Measurements from ENCODE around the gene AAMP. TPM values are rescaled to one million over a fixed set of nuclear protein-coding genes. Genes with fewer than 3 reads are reported as not detected.
"Not testable (repeated sequence)": the region's sequence is repeated elsewhere in the genome, so short reads cannot be mapped to it uniquely, and the experiment has no call there.

AAMP gene
- total RNA-seq, 1 donor from 2014 or later: 106 TPM

GRCh38 chr2:218315397-218315796, 45.5 kb upstream of the AAMP start:
- Histone ChIP-seq H3K4me1 (no peaks in the 10 kb centered on the region), H3K36me3 (no peaks in the 10 kb centered on the region), H3K4me3 (no peak overlapping the region), H3K9me3 (no peaks in the 10 kb centered on the region), H3K27ac (no peak overlapping the region), H3K27me3 (no peaks in the 10 kb centered on the region)
- intact Hi-C loops (cut with DNase I): no loop called here
- no peak for DNase-seq (ENCODE audit: extremely low spot score in 2 of 2)
- no peak for TF ChIP-seq CTCF (IDR thresholded peaks at IDR 0.05)
- no peak for TF ChIP-seq POLR2A (IDR thresholded peaks at IDR 0.05)
- TF ChIP-seq POLR2AphosphoS5 (IDR thresholded peaks at IDR 0.05; ENCODE audit: insufficient read depth in 1 of 2, low read depth in 1 of 2): no peak

- not testable (repeated sequence) for DNase-seq (ENCODE audit: extremely low spot score in 2 of 2); H3K9me3 ChIP-seq; H3K4me3 ChIP-seq; H3K27ac ChIP-seq; H3K4me1 ChIP-seq; H3K27me3 ChIP-seq; H3K36me3 ChIP-seq
- intact Hi-C loops (cut with DNase I): loop anchor here (5.0 kb wide), 1 partner anchor 842 kb away; no protein-coding TSS in a partner anchor
These were observed 44.8 kb upstream of the AAMP start for GRCh38 chr2:218314764-218315163.

GRCh38 chr2:218313356-218313755, 43.4 kb upstream of the AAMP start:
- Histone ChIP-seq H3K27me3 (no peaks in the 10 kb centered on the region), H3K9me3 (no peaks in the 10 kb centered on the region), H3K4me3 (no peak overlapping the region), H3K4me1 (no peaks in the 10 kb centered on the region), H3K27ac (no peak overlapping the region), H3K36me3 (no peaks in the 10 kb centered on the region)
- TF ChIP-seq CTCF (IDR thresholded peaks at IDR 0.05): no peak
- TF ChIP-seq POLR2A (IDR thresholded peaks at IDR 0.05): no peak
- no peak for TF ChIP-seq POLR2AphosphoS5 (IDR thresholded peaks at IDR 0.05; ENCODE audit: insufficient read depth in 1 of 2, low read depth in 1 of 2)
- intact Hi-C loops (cut with DNase I): loop anchor here (5.0 kb wide), 1 partner anchor 841 kb away; no protein-coding TSS in a partner anchor
- DNase-seq (ENCODE audit: extremely low spot score in 2 of 2): no peak

- H3K36me3 ChIP-seq: no peaks in the 10 kb centered on the region
- no peaks in the 10 kb centered on the region for H3K27me3 ChIP-seq
- no peaks in the 10 kb centered on the region for H3K4me1 ChIP-seq
- intact Hi-C loops (cut with DNase I): loop anchor here (5.0 kb wide), 1 partner anchor 840 kb away; no protein-coding TSS in a partner anchor
- no peak overlapping the region for H3K27ac ChIP-seq
- no peak overlapping the region for H3K4me3 ChIP-seq
- no peak for TF ChIP-seq POLR2AphosphoS5 (IDR thresholded peaks at IDR 0.05; ENCODE audit: insufficient read depth in 1 of 2, low read depth in 1 of 2)
- TF ChIP-seq POLR2A (IDR thresholded peaks at IDR 0.05): no peak
- no peak for TF ChIP-seq CTCF (IDR thresholded peaks at IDR 0.05)
- H3K9me3 ChIP-seq: no peaks in the 10 kb centered on the region
- no peak for DNase-seq (ENCODE audit: extremely low spot score in 2 of 2)
These were observed 42.4 kb upstream of the AAMP start for GRCh38 chr2:218312267-218312756.

DNA sequence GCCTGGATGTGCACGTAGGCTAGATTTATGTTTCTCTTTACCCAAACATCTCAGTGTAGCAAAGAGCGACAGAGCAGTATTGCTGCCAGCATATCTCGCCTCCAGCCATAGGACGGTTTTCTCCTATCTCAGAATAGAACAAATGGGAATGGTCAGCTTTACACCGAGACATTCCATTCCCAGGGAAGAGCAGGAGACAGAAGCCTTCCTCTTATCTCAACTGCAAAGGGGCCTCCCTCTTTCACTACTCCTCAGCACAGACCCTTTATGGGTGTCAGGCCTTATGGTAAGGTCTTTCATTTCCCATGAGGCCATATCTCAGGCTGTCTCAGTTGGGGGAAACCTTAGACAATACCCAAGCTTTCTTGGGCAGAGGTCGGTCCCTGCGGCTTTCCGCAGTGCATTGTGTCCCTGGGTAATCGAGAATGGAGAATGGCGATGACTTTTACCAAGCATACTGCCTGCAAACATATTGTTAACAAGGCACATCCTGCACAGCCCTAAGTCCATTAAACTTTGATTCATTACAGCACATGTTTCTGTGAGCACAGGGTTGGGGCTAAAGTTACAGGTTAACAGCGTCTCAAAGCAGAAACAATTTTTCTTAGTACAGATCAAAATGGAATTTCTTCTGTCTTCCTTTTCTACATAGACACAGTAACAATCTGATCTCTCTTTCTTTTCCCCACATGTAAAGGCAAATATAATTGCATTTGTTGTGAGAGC, 41.8 kb upstream of the AAMP start:
- not testable (repeated sequence) for H3K4me3 ChIP-seq; H3K4me1 ChIP-seq; H3K36me3 ChIP-seq; H3K27me3 ChIP-seq; H3K27ac ChIP-seq; DNase-seq (ENCODE audit: extremely low spot score in 2 of 2); H3K9me3 ChIP-seq
- intact Hi-C loops (cut with DNase I): loop anchor here (5.0 kb wide), 1 partner anchor 839 kb away; no protein-coding TSS in a partner anchor

DNA sequence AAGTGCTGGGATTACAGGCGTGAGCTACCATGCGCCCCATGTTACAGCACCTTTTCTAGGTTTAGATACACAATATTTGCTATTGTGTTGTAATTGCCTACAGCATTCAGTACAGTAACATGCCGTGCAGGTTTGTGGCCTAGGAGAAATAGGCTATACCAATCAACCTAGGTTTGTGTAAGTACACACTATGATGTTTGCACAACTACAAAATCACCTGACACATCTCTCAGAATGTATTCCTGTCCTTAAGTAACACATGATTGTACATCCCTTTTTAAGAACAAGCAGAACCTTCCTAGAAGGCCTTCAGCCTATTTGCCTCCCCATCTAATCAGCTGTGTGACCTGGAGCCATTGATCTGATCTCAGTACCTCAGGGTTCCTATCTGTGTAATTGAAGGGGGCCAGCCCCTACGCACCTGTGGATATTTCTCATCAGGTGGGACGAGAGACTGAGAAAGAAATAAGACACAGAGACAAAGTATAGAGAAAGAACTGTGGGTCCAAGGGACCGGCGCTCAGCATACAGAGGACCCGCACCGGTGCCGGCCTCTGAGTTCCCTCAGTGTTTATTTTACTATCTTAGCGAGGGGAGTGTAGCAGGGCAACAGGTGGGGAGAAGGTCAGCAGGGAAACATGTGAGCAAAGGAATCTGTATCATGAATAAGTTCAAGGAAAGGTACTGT, 41.1 kb upstream of the AAMP start:
- no peak for DNase-seq (ENCODE audit: extremely low spot score in 2 of 2)

More for the DNA sequence above, 41.1 kb upstream of the AAMP start:
- no peaks in the 10 kb centered on the region for H3K36me3 ChIP-seq
- no peaks in the 10 kb centered on the region for H3K27me3 ChIP-seq
- H3K4me1 ChIP-seq: no peaks in the 10 kb centered on the region
- H3K4me3 ChIP-seq: no peak overlapping the region
- H3K9me3 ChIP-seq: no peaks in the 10 kb centered on the region
- no peak for TF ChIP-seq POLR2A (IDR thresholded peaks at IDR 0.05)
- TF ChIP-seq POLR2AphosphoS5 (IDR thresholded peaks at IDR 0.05; ENCODE audit: insufficient read depth in 1 of 2, low read depth in 1 of 2): no peak
- no peak for TF ChIP-seq CTCF (IDR thresholded peaks at IDR 0.05)
- intact Hi-C loops (cut with DNase I): loop anchor here (5.0 kb wide), 1 partner anchor 839 kb away; no protein-coding TSS in a partner anchor
- no peak overlapping the region for H3K27ac ChIP-seq
